HCT116 (cell line): ENCODE measurements around the gene NDUFAB1. TPM values are rescaled to one million over a fixed set of nuclear protein-coding genes. Genes with fewer than 3 reads are reported as not detected.

Source experiments
- ATAC-seq: fragments of 200-7000 bp; cut with Tn5 transposase; 2 replicates; pipeline ENCODE4 v1.9.1; 2020; ENCODE audit warnings: mild to moderate bottlenecking, moderate library complexity
- BruUV-seq: library from RNA; stranded (reverse); fragments of 400-500 nt; replicated peaks from 2 replicates; lab custom pipeline; 2021; lab: Mats Ljungman, UMichigan
- CTCF ChIA-PET: fragments of 300-600 bp; sonication (Branson Sonifier 250); formaldehyde crosslinking; loops from one replicate; lab custom pipeline; 2021; ENCODE audit warnings: antibody characterized with exemption; lab: Charles Lee
- POLR2A ChIA-PET: fragments of 300-600, 350-600 bp; sonication (Branson Sonifier 250); formaldehyde crosslinking; loops from one replicate; lab custom pipeline; 2021; ENCODE audit warnings: antibody characterized with exemption; lab: Charles Lee
- RAD21 ChIA-PET, 2 experiments: fragments of 300-600 bp; sonication (Branson Sonifier 250); formaldehyde crosslinking; loops; one replicate each; lab custom pipeline; 2023; ENCODE audit warnings: low total read pairs in 2 of 2; ENCODE audit not compliant: uncharacterized antibody in 2 of 2, unreplicated experiment in 2 of 2, low non-redundant PET in 1 of 2; lab: Charles Lee
- DNase-seq: peaks from one replicate; pipeline ENCODE4 v3.0.0-alpha.2; 2010; ENCODE audit warnings: low read depth, low spot score
- H2AFZ ChIP-seq: fragments of 200-600 bp; shearing (Covaris generic), sonication (generic); 2 replicates; pipeline ENCODE4 v1.6.1; 2017; ENCODE audit warnings: low read depth, mixed run types, mixed read lengths, antibody characterized with exemption, low read length; ENCODE audit not compliant: poor library complexity, severe bottlenecking
- H3K27ac ChIP-seq: 2 replicates; pipeline ENCODE4 v1.5.1; 2012; ENCODE audit warnings: low read depth, low read length
- H3K27me3 ChIP-seq: fragments of 200-600 bp; sonication (generic); 2 replicates; pipeline ENCODE4 v1.6.1; 2016; ENCODE audit warnings: mixed run types, low read length, mixed read lengths; ENCODE audit not compliant: insufficient read depth
- H3K36me3 ChIP-seq, 2 experiments: fragments of 200-500 bp in 1 of 2; fragments of 200-600 bp in 1 of 2; sonication (Bioruptor generic) in 1 of 2; sonication (generic) in 1 of 2; 2 replicates each; pipeline versions ENCODE4 v1.5.1 to v1.6.1; 2014 to 2016; ENCODE audit warnings: low read length in 2 of 2, inconsistent platforms in 1 of 2, mixed read lengths in 1 of 2, mixed run types in 1 of 2; ENCODE audit not compliant: insufficient read depth in 2 of 2, control insufficient read depth in 1 of 2
- H3K4me1 ChIP-seq, 2 experiments: fragments of 200-600 bp in 1 of 2; sonication (generic) in 1 of 2; 2 replicates each; pipeline versions ENCODE4 v1.5.1 to v1.6.1; 2012 to 2017; ENCODE audit warnings: low read length in 2 of 2, inconsistent platforms in 1 of 2, mild to moderate bottlenecking in 1 of 2, mixed read lengths in 1 of 2, mixed run types in 1 of 2, moderate library complexity in 1 of 2; ENCODE audit not compliant: insufficient read depth in 2 of 2, control insufficient read depth in 1 of 2
- H3K4me2 ChIP-seq: fragments of 200-600 bp; sonication (generic); 2 replicates; pipeline ENCODE4 v1.6.1; 2017; ENCODE audit warnings: mixed run types, low read length, mixed read lengths
- H3K4me3 ChIP-seq, 2 experiments: fragments of 200-600 bp in 1 of 2; sonication (generic) in 1 of 2; replicated peaks in 1 of 2; 2 replicates each; pipeline ENCODE4 v1.5.1; 2011 to 2016; ENCODE audit warnings: low read length in 2 of 2, control low read depth in 1 of 2, low read depth in 1 of 2, mild to moderate bottlenecking in 1 of 2, mixed read lengths in 1 of 2, mixed run types in 1 of 2
- H3K79me2 ChIP-seq: fragments of 200-600 bp; sonication (generic); 2 replicates; pipeline ENCODE4 v1.6.1; 2017; ENCODE audit warnings: mild to moderate bottlenecking, mixed run types, low read length, moderate library complexity, mixed read lengths; ENCODE audit not compliant: insufficient read depth
- H3K9ac ChIP-seq: fragments of 200-600 bp; sonication (generic); 2 replicates; pipeline ENCODE4 v1.6.1; 2016; ENCODE audit warnings: low read length, mixed read lengths
- H3K9me2 ChIP-seq: fragments of 200-600 bp; sonication (generic), shearing (Covaris generic); 2 replicates; pipeline ENCODE4 v1.6.1; 2017; ENCODE audit warnings: mixed run types, mild to moderate bottlenecking, moderate library complexity; ENCODE audit not compliant: insufficient read depth
- H3K9me3 ChIP-seq, 2 experiments: fragments of 200-500 bp in 1 of 2; fragments of 200-600 bp in 1 of 2; sonication (Bioruptor generic) in 1 of 2; sonication (generic) in 1 of 2; 2 replicates each; pipeline ENCODE4 v1.6.1; 2014 to 2017; ENCODE audit warnings: low read length in 2 of 2, mixed read lengths in 2 of 2, inconsistent platforms in 1 of 2, low read depth in 1 of 2, mild to moderate bottlenecking in 1 of 2, mixed run types in 1 of 2, moderate library complexity in 1 of 2; ENCODE audit not compliant: control insufficient read depth in 1 of 2, insufficient read depth in 1 of 2
- H4K20me1 ChIP-seq: fragments of 200-600 bp; sonication (generic), shearing (Covaris generic); 2 replicates; pipeline ENCODE4 v1.6.1; 2017; ENCODE audit warnings: mixed run types, mild to moderate bottlenecking, moderate library complexity; ENCODE audit not compliant: insufficient read depth
- ATF3 ChIP-seq: IDR thresholded peaks from 2 replicates; pipeline ENCODE4 v1.6.1; 2012
- CBX3 ChIP-seq: IDR thresholded peaks from 2 replicates; pipeline ENCODE4 v1.6.1; 2012; ENCODE audit warnings: low read depth
- CEBPB ChIP-seq: IDR thresholded peaks from 2 replicates; pipeline ENCODE4 v1.6.1; 2012; ENCODE audit warnings: low read depth
- EGR1 ChIP-seq: IDR thresholded peaks from 2 replicates; pipeline ENCODE4 v1.6.1; 2012; ENCODE audit warnings: low read depth
- FOSL1 ChIP-seq: IDR thresholded peaks from 2 replicates; pipeline ENCODE4 v1.6.1; 2012; ENCODE audit warnings: low read depth
- POLR2A ChIP-seq: IDR thresholded peaks from 2 replicates; pipeline ENCODE4 v1.7.0; 2011; ENCODE audit warnings: borderline replicate concordance; ENCODE audit not compliant: insufficient read depth, insufficient read length; ENCODE audit errors: extremely low read depth
- RAD21 ChIP-seq: IDR thresholded peaks from 2 replicates; pipeline ENCODE4 v1.6.1; 2012; ENCODE audit warnings: low read depth, mild to moderate bottlenecking
- SIN3A ChIP-seq: IDR thresholded peaks from 2 replicates; pipeline ENCODE4 v1.6.1; 2012; ENCODE audit warnings: low read depth
- SP1 ChIP-seq: IDR thresholded peaks from 2 replicates; pipeline ENCODE4 v1.6.1; 2012; ENCODE audit warnings: low read depth
- TCF7L2 ChIP-seq: IDR thresholded peaks from 2 replicates; pipeline ENCODE4 v1.7.0; 2011; ENCODE audit warnings: borderline replicate concordance, inconsistent platforms; ENCODE audit not compliant: insufficient read depth, insufficient read length; ENCODE audit errors: extremely low read depth
- YY1 ChIP-seq: IDR thresholded peaks from 2 replicates; pipeline ENCODE4 v1.6.1; 2011; ENCODE audit warnings: low read length, low read depth, moderate library complexity, mild to moderate bottlenecking; ENCODE audit not compliant: insufficient replicate concordance; ENCODE audit errors: extremely low read depth
- ZBTB33 ChIP-seq: IDR thresholded peaks from 2 replicates; pipeline ENCODE4 v1.6.1; 2011; ENCODE audit warnings: mild to moderate bottlenecking, low read length, moderate library complexity; ENCODE audit not compliant: insufficient replicate concordance; ENCODE audit errors: extremely low read depth
- ZNF274 ChIP-seq: fragments of 200-500 bp; sonication (Bioruptor generic); IDR thresholded peaks from 2 replicates; pipeline ENCODE4 v1.6.1; 2014; ENCODE audit warnings: mild to moderate bottlenecking, low read depth, low read length, inconsistent platforms
- intact Hi-C: fragments of 100-400 bp; cut with micrococcal nuclease; formaldehyde crosslinking; loops from 2 replicates; pipeline ENCODE4 v1.10.0; 2022
- total RNA-seq: library from RNA; stranded (reverse); gene quantifications from one replicate; pipeline ENCODE4 v1.2.1, GENCODE V29; 2021; ENCODE audit not compliant: unreplicated experiment

Gene NDUFAB1
- total RNA-seq, 1 experiment from 2014 or later: 169 TPM

GRCh38 chr16:23609929-23610328 lies 13.8 kb upstream of the NDUFAB1 start:
- H3K4me1 ChIP-seq: peaks cover 0 to 7% of the 10 kb centered on the region in 2 experiments; a peak in 1 of 4 replicates
- peaks cover 6 to 8% of the 10 kb centered on the region in 2 experiments; a peak in 2 of 4 replicates for H3K36me3 ChIP-seq
- no peaks in the 10 kb centered on the region for H3K9me3 ChIP-seq
- ATAC-seq (no peak), DNase-seq (no peak)
- no peak overlapping the region for H3K9ac ChIP-seq
- no peak overlapping the region for H3K27ac ChIP-seq
- no TSS peak for BruUV-seq
- H3K79me2 ChIP-seq: no peaks in the 10 kb centered on the region
- no peaks in the 10 kb centered on the region for H3K9me2 ChIP-seq
- RAD21 ChIA-PET: no interaction called here
- H3K4me3 ChIP-seq: no peak overlapping the region
- no peak overlapping the region for H2AFZ ChIP-seq
- H3K27me3 ChIP-seq: no peaks in the 10 kb centered on the region
- POLR2A ChIA-PET: no interaction called here
- CTCF ChIA-PET: interaction anchor here (2.0 kb wide), 1 partner anchor 13 kb away, joined by 7 read pairs; the partner anchor contains the start of gene NDUFAB1
- H3K4me2 ChIP-seq: no peak overlapping the region
- H4K20me1 ChIP-seq: no peaks in the 10 kb centered on the region
- TF ChIP-seq CBX3 (no peak), SP1 (no peak), ZNF274 (no peak), TCF7L2 (no peak), RAD21 (no peak), CEBPB (no peak), FOSL1 (no peak), EGR1 (no peak), SIN3A (no peak), ATF3 (no peak), POLR2A (no peak), YY1 (no peak), ZBTB33 (no peak)
- intact Hi-C loops: no loop called here
